ENCODE results near the gene CTR9. TPM values are rescaled to one million over a fixed set of nuclear protein-coding genes. Genes with fewer than 3 reads are reported as not detected.

The CTR9 gene
- total and polyA plus RNA-seq, 9 of the 15 experiments (the other 6 are each of a cell fraction or from before 2014, with no cell fraction given): 25.4 to 79.3 (median 47.3) TPM

DNA sequence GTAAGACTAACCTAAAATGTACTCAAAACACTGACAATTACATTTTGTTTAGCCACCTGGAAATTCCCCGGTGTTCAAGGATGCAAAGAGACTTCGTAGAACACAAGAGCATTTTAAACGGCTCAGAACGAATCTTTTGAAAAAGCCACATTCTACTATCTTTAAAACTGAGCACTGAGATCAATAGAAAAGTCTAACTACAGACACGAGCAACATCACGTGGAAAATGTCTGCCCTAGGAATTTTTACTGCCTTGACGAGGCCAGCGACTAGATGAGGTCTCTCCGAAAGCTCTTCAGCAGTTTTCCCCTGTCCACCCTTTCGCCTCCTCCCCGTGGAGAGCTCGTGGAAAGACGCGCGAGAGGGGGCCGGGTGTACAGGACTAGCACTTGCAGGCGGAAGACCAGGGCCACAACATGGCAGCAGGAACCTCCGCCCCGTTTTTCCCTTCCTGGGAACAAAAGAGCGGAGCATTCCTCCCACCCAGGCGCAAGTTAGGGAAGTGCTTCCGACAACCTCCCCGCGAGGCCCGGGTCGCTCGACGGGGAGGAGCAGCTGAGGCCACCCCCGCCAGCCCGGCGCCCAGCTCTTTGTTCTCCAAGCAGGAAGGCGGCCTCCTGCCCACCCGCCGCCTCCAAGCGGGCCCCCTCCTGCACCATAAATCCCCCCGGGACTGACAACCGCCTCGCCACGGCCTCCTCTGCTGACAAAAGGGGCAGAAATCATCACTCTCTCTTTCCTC lies 56.6 kb downstream of the CTR9 start (continued):
- TF ChIP-seq DMBX1 (CRISPR knock-in tag; IDR thresholded peaks at IDR 0.05; ENCODE audit: borderline replicate concordance) (no peak), HDAC8 (tag; IDR thresholded peaks at IDR 0.05) (no peak), EWSR1 (IDR thresholded peaks at IDR 0.05; ENCODE audit: borderline replicate concordance, low read depth, partially characterized antibody) (no peak), TCF7 (IDR thresholded peaks at IDR 0.05; ENCODE audit: borderline replicate concordance) (no peak), BRCA1 (IDR thresholded peaks at IDR 0.05) (no peak), BRCA1 (CRISPR knock-in tag; IDR thresholded peaks at IDR 0.05) (no peak), ZNF695 (CRISPR knock-in tag; IDR thresholded peaks at IDR 0.05) (no peak), ZNF217 (CRISPR knock-in tag; IDR thresholded peaks at IDR 0.05) (no peak), SREBF1 (IDR thresholded peaks at IDR 0.05; ENCODE audit: borderline replicate concordance, low read depth, low read length) (no peak), HNRNPUL1 (IDR thresholded peaks at IDR 0.05; ENCODE audit: low read length) (0 out of 2 replicates have a peak, but pooled peaks have one; percentile 78), ZNF121 (CRISPR knock-in tag; conservative IDR thresholded peaks at IDR 0.05) (no peak), SUPT5H (IDR thresholded peaks at IDR 0.05) (no peak)
- TF ChIP-seq, protein P1, sequence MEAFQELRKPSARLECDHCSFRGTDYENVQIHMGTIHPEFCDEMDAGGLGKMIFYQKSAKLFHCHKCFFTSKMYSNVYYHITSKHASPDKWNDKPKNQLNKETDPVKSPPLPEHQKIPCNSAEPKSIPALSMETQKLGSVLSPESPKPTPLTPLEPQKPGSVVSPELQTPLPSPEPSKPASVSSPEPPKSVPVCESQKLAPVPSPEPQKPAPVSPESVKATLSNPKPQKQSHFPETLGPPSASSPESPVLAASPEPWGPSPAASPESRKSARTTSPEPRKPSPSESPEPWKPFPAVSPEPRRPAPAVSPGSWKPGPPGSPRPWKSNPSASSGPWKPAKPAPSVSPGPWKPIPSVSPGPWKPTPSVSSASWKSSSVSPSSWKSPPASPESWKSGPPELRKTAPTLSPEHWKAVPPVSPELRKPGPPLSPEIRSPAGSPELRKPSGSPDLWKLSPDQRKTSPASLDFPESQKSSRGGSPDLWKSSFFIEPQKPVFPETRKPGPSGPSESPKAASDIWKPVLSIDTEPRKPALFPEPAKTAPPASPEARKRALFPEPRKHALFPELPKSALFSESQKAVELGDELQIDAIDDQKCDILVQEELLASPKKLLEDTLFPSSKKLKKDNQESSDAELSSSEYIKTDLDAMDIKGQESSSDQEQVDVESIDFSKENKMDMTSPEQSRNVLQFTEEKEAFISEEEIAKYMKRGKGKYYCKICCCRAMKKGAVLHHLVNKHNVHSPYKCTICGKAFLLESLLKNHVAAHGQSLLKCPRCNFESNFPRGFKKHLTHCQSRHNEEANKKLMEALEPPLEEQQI (IDR thresholded peaks at IDR 0.05): no peak
- TF ChIP-seq, protein P2, sequence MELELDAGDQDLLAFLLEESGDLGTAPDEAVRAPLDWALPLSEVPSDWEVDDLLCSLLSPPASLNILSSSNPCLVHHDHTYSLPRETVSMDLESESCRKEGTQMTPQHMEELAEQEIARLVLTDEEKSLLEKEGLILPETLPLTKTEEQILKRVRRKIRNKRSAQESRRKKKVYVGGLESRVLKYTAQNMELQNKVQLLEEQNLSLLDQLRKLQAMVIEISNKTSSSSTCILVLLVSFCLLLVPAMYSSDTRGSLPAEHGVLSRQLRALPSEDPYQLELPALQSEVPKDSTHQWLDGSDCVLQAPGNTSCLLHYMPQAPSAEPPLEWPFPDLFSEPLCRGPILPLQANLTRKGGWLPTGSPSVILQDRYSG (tag; conservative IDR thresholded peaks at IDR 0.05; ENCODE audit: low read depth): no peak
- TF ChIP-seq, protein P3, sequence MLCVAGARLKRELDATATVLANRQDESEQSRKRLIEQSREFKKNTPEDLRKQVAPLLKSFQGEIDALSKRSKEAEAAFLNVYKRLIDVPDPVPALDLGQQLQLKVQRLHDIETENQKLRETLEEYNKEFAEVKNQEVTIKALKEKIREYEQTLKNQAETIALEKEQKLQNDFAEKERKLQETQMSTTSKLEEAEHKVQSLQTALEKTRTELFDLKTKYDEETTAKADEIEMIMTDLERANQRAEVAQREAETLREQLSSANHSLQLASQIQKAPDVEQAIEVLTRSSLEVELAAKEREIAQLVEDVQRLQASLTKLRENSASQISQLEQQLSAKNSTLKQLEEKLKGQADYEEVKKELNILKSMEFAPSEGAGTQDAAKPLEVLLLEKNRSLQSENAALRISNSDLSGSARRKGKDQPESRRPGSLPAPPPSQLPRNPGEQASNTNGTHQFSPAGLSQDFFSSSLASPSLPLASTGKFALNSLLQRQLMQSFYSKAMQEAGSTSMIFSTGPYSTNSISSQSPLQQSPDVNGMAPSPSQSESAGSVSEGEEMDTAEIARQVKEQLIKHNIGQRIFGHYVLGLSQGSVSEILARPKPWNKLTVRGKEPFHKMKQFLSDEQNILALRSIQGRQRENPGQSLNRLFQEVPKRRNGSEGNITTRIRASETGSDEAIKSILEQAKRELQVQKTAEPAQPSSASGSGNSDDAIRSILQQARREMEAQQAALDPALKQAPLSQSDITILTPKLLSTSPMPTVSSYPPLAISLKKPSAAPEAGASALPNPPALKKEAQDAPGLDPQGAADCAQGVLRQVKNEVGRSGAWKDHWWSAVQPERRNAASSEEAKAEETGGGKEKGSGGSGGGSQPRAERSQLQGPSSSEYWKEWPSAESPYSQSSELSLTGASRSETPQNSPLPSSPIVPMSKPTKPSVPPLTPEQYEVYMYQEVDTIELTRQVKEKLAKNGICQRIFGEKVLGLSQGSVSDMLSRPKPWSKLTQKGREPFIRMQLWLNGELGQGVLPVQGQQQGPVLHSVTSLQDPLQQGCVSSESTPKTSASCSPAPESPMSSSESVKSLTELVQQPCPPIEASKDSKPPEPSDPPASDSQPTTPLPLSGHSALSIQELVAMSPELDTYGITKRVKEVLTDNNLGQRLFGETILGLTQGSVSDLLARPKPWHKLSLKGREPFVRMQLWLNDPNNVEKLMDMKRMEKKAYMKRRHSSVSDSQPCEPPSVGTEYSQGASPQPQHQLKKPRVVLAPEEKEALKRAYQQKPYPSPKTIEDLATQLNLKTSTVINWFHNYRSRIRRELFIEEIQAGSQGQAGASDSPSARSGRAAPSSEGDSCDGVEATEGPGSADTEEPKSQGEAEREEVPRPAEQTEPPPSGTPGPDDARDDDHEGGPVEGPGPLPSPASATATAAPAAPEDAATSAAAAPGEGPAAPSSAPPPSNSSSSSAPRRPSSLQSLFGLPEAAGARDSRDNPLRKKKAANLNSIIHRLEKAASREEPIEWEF (CRISPR knock-in tag; IDR thresholded peaks at IDR 0.05): no peak
- TF ChIP-seq, protein P4, sequence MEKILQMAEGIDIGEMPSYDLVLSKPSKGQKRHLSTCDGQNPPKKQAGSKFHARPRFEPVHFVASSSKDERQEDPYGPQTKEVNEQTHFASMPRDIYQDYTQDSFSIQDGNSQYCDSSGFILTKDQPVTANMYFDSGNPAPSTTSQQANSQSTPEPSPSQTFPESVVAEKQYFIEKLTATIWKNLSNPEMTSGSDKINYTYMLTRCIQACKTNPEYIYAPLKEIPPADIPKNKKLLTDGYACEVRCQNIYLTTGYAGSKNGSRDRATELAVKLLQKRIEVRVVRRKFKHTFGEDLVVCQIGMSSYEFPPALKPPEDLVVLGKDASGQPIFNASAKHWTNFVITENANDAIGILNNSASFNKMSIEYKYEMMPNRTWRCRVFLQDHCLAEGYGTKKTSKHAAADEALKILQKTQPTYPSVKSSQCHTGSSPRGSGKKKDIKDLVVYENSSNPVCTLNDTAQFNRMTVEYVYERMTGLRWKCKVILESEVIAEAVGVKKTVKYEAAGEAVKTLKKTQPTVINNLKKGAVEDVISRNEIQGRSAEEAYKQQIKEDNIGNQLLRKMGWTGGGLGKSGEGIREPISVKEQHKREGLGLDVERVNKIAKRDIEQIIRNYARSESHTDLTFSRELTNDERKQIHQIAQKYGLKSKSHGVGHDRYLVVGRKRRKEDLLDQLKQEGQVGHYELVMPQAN (IDR thresholded peaks at IDR 0.05; ENCODE audit: borderline replicate concordance): 0 out of 2 replicates have a peak, but pooled peaks have one; percentile 39
